H1 (cell line): ENCODE measurements around the gene SLC6A7. TPM values are rescaled to one million over a fixed set of nuclear protein-coding genes. Genes with fewer than 3 reads are reported as not detected.

Experiments
- CTCF ChIA-PET: fragments of 300-600 bp; sonication (Branson Sonifier 250); formaldehyde crosslinking; loops from one replicate; lab custom pipeline; 2021; ENCODE audit not compliant: partially characterized antibody; lab: Charles Lee
- POLR2A ChIA-PET: fragments of 300-600 bp; sonication (Branson Sonifier 250); formaldehyde crosslinking; loops from one replicate; lab custom pipeline; 2021; ENCODE audit warnings: inconsistent platforms; ENCODE audit not compliant: partially characterized antibody; lab: Charles Lee
- DNase-seq, 2 experiments: peaks; one replicate each; pipeline versions ENCODE4 v3.0.0 to v3.0.0-alpha.2; 2010 to 2022; ENCODE audit warnings: low spot score in 2 of 2, low read depth in 1 of 2, mixed read lengths in 1 of 2
- FAIRE-seq: peaks from 2 replicates; lab custom pipeline; 2011; peaks lifted over from hg19 to GRCh38; lab: Jason Lieb, UNC
- H2AFZ ChIP-seq: 2 replicates; pipeline ENCODE4 v1.8.1; 2012; ENCODE audit warnings: low read length, inconsistent platforms
- H2AK5ac ChIP-seq: 2 replicates; pipeline ENCODE4 v1.6.1; 2013; ENCODE audit warnings: low read depth, low read length
- H2BK120ac ChIP-seq: replicated peaks from 2 replicates; pipeline ENCODE3; 2013; ENCODE audit warnings: low read depth, low read length, inconsistent platforms
- H2BK12ac ChIP-seq: 2 replicates; pipeline ENCODE4 v1.6.1; 2013; ENCODE audit warnings: low read depth, low read length
- H2BK15ac ChIP-seq: 2 replicates; pipeline ENCODE4 v1.6.1; 2013; ENCODE audit warnings: low read length
- H2BK20ac ChIP-seq: 2 replicates; pipeline ENCODE4 v1.6.1; 2013; ENCODE audit warnings: low read length
- H2BK5ac ChIP-seq: 2 replicates; pipeline ENCODE4 v1.6.1; 2013; ENCODE audit warnings: low read depth, low read length
- H3K14ac ChIP-seq: 2 replicates; pipeline ENCODE4 v1.6.1; 2013; ENCODE audit warnings: inconsistent platforms; ENCODE audit not compliant: insufficient read length
- H3K18ac ChIP-seq: 2 replicates; pipeline ENCODE4 v1.6.1; 2013; ENCODE audit warnings: low read length; ENCODE audit errors: extremely low read depth
- H3K23ac ChIP-seq: 2 replicates; pipeline ENCODE4 v1.6.1; 2013; ENCODE audit warnings: inconsistent platforms; ENCODE audit not compliant: insufficient read length
- H3K23me2 ChIP-seq: 2 replicates; pipeline ENCODE4 v1.6.1; 2013; ENCODE audit warnings: low read depth, low read length
- H3K27ac ChIP-seq: 2 replicates; pipeline ENCODE4 v1.6.1; 2011; ENCODE audit warnings: low read depth, low read length, inconsistent platforms
- H3K27me3 ChIP-seq, 4 experiments: replicated peaks in 1 of 4; 1 replicate in 1 of 4; 2 replicates in 3 of 4; pipeline versions ENCODE4 v1.6.1 to v1.8.1; 2011 to 2013; ENCODE audit warnings: low read length in 3 of 4, mild to moderate bottlenecking in 3 of 4, inconsistent platforms in 2 of 4, mixed read lengths in 2 of 4, moderate library complexity in 1 of 4; ENCODE audit not compliant: control insufficient read depth in 3 of 4, insufficient read depth in 3 of 4; ENCODE audit errors: extremely low read depth in 1 of 4
- H3K36me3 ChIP-seq, 4 experiments: 2 replicates each; pipeline versions ENCODE4 v1.6.1 to v1.8.1; 2011 to 2013; ENCODE audit warnings: mild to moderate bottlenecking in 4 of 4, low read length in 3 of 4, moderate library complexity in 2 of 4, control low read depth in 1 of 4, inconsistent platforms in 1 of 4; ENCODE audit not compliant: insufficient read depth in 4 of 4, control insufficient read depth in 2 of 4
- H3K4ac ChIP-seq: replicated peaks from 2 replicates; pipeline ENCODE3; 2013; ENCODE audit warnings: low read length, low read depth, mixed read lengths, inconsistent platforms; ENCODE audit not compliant: insufficient read length
- H3K4me1 ChIP-seq, 4 experiments: replicated peaks in 1 of 4; 1 replicate in 1 of 4; 2 replicates in 3 of 4; pipeline versions ENCODE4 v1.6.1 to v1.8.1; 2011 to 2013; ENCODE audit warnings: low read length in 3 of 4, inconsistent platforms in 2 of 4, mixed read lengths in 1 of 4; ENCODE audit not compliant: insufficient read depth in 4 of 4, control insufficient read depth in 3 of 4
- H3K4me2 ChIP-seq, 2 experiments: 2 replicates each; pipeline versions ENCODE4 v1.6.1 to v1.8.1; 2011 to 2013; ENCODE audit warnings: low read depth in 2 of 2, low read length in 2 of 2, control low read depth in 1 of 2, inconsistent platforms in 1 of 2, mild to moderate bottlenecking in 1 of 2; ENCODE audit not compliant: insufficient read depth in 1 of 2
- H3K4me3 ChIP-seq, 4 experiments: fragments of 200-600, 300-600 bp in 1 of 4; sonication (generic), shearing (Covaris generic), sonication (Bioruptor Twin) in 1 of 4; 2 replicates each; pipeline versions ENCODE4 v1.5.1 to v1.8.1; 2011 to 2016; ENCODE audit warnings: low read length in 4 of 4, low read depth in 3 of 4, control low read depth in 2 of 4, inconsistent platforms in 2 of 4, mild to moderate bottlenecking in 2 of 4, mixed read lengths in 1 of 4, moderate library complexity in 1 of 4; ENCODE audit not compliant: insufficient read depth in 2 of 4; ENCODE audit errors: extremely low read depth in 1 of 4
- H3K56ac ChIP-seq: replicated peaks from 2 replicates; pipeline ENCODE3; 2013; ENCODE audit warnings: low read depth, mild to moderate bottlenecking, mixed read lengths, low read length, inconsistent platforms; ENCODE audit not compliant: insufficient read length
- H3K79me1 ChIP-seq: 2 replicates; pipeline ENCODE4 v1.6.1; 2013; ENCODE audit warnings: low read depth, low read length, control low read depth
- H3K79me2 ChIP-seq, 2 experiments: 2 replicates each; pipeline versions ENCODE4 v1.6.1 to v1.8.1; 2012 to 2013; ENCODE audit warnings: low read length in 2 of 2, mild to moderate bottlenecking in 2 of 2, inconsistent platforms in 1 of 2; ENCODE audit not compliant: insufficient read depth in 2 of 2, control insufficient read depth in 1 of 2
- H3K9ac ChIP-seq, 4 experiments: replicated peaks in 1 of 4; 1 replicate in 1 of 4; 2 replicates in 3 of 4; pipeline versions ENCODE4 v1.6.1 to v1.8.1; 2011 to 2013; ENCODE audit warnings: low read depth in 3 of 4, low read length in 3 of 4, control low read depth in 2 of 4, mild to moderate bottlenecking in 2 of 4, moderate library complexity in 2 of 4, inconsistent platforms in 1 of 4; ENCODE audit errors: extremely low read depth in 1 of 4
- H3K9me3 ChIP-seq, 2 experiments: 2 replicates each; pipeline versions ENCODE4 v1.6.1 to v1.8.1; 2012 to 2013; ENCODE audit warnings: mild to moderate bottlenecking in 2 of 2, moderate library complexity in 2 of 2, control low read depth in 1 of 2, inconsistent platforms in 1 of 2, low read depth in 1 of 2, low read length in 1 of 2, mixed read lengths in 1 of 2; ENCODE audit not compliant: insufficient read depth in 2 of 2
- H4K20me1 ChIP-seq, 2 experiments: replicated peaks in 1 of 2; 2 replicates each; pipeline versions ENCODE3 to v1.8.1; 2011 to 2013; ENCODE audit warnings: inconsistent platforms in 2 of 2, low read length in 2 of 2, mild to moderate bottlenecking in 1 of 2; ENCODE audit not compliant: insufficient read depth in 2 of 2, control insufficient read depth in 1 of 2
- H4K5ac ChIP-seq: 2 replicates; pipeline ENCODE4 v1.6.1; 2013; ENCODE audit warnings: low read length, low read depth, mixed read lengths, inconsistent platforms; ENCODE audit not compliant: insufficient read length
- H4K8ac ChIP-seq: 2 replicates; pipeline ENCODE4 v1.8.0; 2013; ENCODE audit warnings: mild to moderate bottlenecking, moderate library complexity, low read length, inconsistent platforms; ENCODE audit not compliant: insufficient read depth; ENCODE audit errors: extremely low read depth
- H4K91ac ChIP-seq: replicated peaks from 2 replicates; pipeline ENCODE3; 2013; ENCODE audit warnings: low read length, mixed read lengths, inconsistent platforms; ENCODE audit not compliant: insufficient read length
- CEBPB ChIP-seq: IDR thresholded peaks from 2 replicates; pipeline ENCODE4 v1.6.1; 2012; ENCODE audit warnings: low read depth, low read length
- CHD1 ChIP-seq: IDR thresholded peaks from 2 replicates; pipeline ENCODE4 v1.6.1; 2012; ENCODE audit warnings: low read depth, low read length, improper control_type of control experiment
- CTBP2 ChIP-seq: IDR thresholded peaks from 2 replicates; pipeline ENCODE4 v1.7.0; 2011; ENCODE audit warnings: borderline replicate concordance, mild to moderate bottlenecking, moderate library complexity, mixed read lengths, low read length; ENCODE audit not compliant: insufficient read depth, insufficient read length
- CTCF ChIP-seq, 3 experiments: IDR thresholded peaks; 1 replicate in 2 of 3; 2 replicates in 1 of 3; pipeline versions ENCODE4 v1.5.1 to v1.6.1; 2011; ENCODE audit warnings: low read length in 3 of 3, mild to moderate bottlenecking in 3 of 3, inconsistent platforms in 2 of 3, low read depth in 1 of 3, moderate library complexity in 1 of 3; ENCODE audit not compliant: insufficient read depth in 1 of 3; ENCODE audit errors: control extremely low read depth in 1 of 3
- EGR1 ChIP-seq: IDR thresholded peaks from 2 replicates; pipeline ENCODE4 v1.6.1; 2011; ENCODE audit warnings: low read depth, low read length, borderline replicate concordance
- GABPA ChIP-seq: IDR thresholded peaks from 2 replicates; pipeline ENCODE4 v1.6.1; 2011; ENCODE audit warnings: mild to moderate bottlenecking, low read length, moderate library complexity, borderline replicate concordance; ENCODE audit not compliant: insufficient read depth
- HDAC6 ChIP-seq: IDR thresholded peaks from one replicate; pipeline ENCODE4 v1.7.1; 2012; ENCODE audit warnings: low read depth, mild to moderate bottlenecking, inconsistent platforms, low read length, moderate library complexity
- KDM5A ChIP-seq: fragments of 200-600 bp; IDR thresholded peaks from 2 replicates; pipeline ENCODE4 v1.7.1; 2012; ENCODE audit warnings: mild to moderate bottlenecking, low read length, inconsistent platforms, mixed read lengths
- MAX ChIP-seq: IDR thresholded peaks from 2 replicates; pipeline ENCODE4 v1.6.1; 2012; ENCODE audit warnings: inconsistent platforms
- PHF8 ChIP-seq: fragments of 200-600 bp; sonication (generic); conservative IDR thresholded peaks from 2 replicates; pipeline ENCODE4 v1.7.1; 2012; ENCODE audit warnings: low read depth, mild to moderate bottlenecking, inconsistent platforms, low read length, moderate library complexity
- ZNF274 ChIP-seq: IDR thresholded peaks from 2 replicates; pipeline ENCODE4 v1.7.0; 2012; ENCODE audit warnings: low read length, borderline replicate concordance; ENCODE audit errors: extremely low read depth
- WGBS, 2 experiments: shearing (Covaris generic) in 1 of 2; methylation state at CpG; one replicate each; pipeline versions ENCODE4 v1.1.6 to v1.1.7; 2013 to 2015; ENCODE audit warnings: low lambda C conversion rate in 2 of 2, mixed read lengths in 2 of 2, inconsistent platforms in 1 of 2, low coverage in 1 of 2, missing lambda C conversion rate in 1 of 2; ENCODE audit not compliant: insufficient replicate concordance in 2 of 2, insufficient coverage in 1 of 2, insufficient read length in 1 of 2; ENCODE audit errors: extremely low coverage in 1 of 2, missing lambda C conversion rate in 1 of 2; 5-methylcytosine and 5-hydroxymethylcytosine counted together
- polyA plus RNA-seq, 7 experiments: library from polyadenylated mRNA; depleted of rRNA in 3 of 7; stranded (reverse) in 5 of 7; unstranded in 2 of 7; fragments of >200 nt in 5 of 7; fragments of 200-250 nt in 2 of 7; gene quantifications; 1 replicate in 5 of 7; 2 replicates in 1 of 7; 4 replicates in 1 of 7; pipeline versions ENCODE4 v1.2.1 to v1.2.3, GENCODE V29; 2011 to 2013; ENCODE audit warnings: missing spikeins in 2 of 7, mixed read lengths in 2 of 7
- total RNA-seq: library from RNA; stranded (reverse); fragmentation: NEBNext Ultra II Directional; extraction: Animal tissue kit (Norgen Biotek cat#: 25700); gene quantifications from 2 replicates; pipeline ENCODE4 v1.2.1, GENCODE V29; 2021

The SLC6A7 gene
- total and polyA plus RNA-seq, 2 of the 8 experiments (the other 6 are each of a cell fraction or from before 2014, with no cell fraction given), result 0.07 to 0.12 TPM

GRCh38 chr5:150251504-150251903 lies 61.6 kb downstream of the SLC6A7 start:
- Histone ChIP-seq H3K4me1 (peaks cover 0 to 3% (median under 1%) of the 10 kb centered on the region in 4 experiments; a peak in 2 of 7 replicates), H2BK12ac (no peak overlapping the region), H2BK5ac (no peak overlapping the region), H3K4me3 (no peak overlapping the region), H4K91ac (no peak overlapping the region), H3K23me2 (no peaks in the 10 kb centered on the region), H2AFZ (no peak overlapping the region), H3K14ac (no peak overlapping the region), H3K56ac (no peak overlapping the region), H4K8ac (no peak overlapping the region), H3K79me2 (no peaks in the 10 kb centered on the region), H2BK120ac (no peak overlapping the region), H3K27me3 (no peaks in the 10 kb centered on the region; a peak in 2 of 7 replicates), H4K5ac (no peak overlapping the region), H3K9ac (no peak overlapping the region), H3K27ac (no peak overlapping the region), H4K20me1 (no peaks in the 10 kb centered on the region), H3K36me3 (no peaks in the 10 kb centered on the region), H2AK5ac (no peak overlapping the region), H3K23ac (no peak overlapping the region), H3K4me2 (no peak overlapping the region), H3K79me1 (no peaks in the 10 kb centered on the region), H3K18ac (no peak overlapping the region), H3K9me3 (no peaks in the 10 kb centered on the region), H2BK20ac (no peak overlapping the region), H2BK15ac (no peak overlapping the region), H3K4ac (no peak overlapping the region)
- ChIA-PET POLR2A (no interaction called here), CTCF (interaction anchor here (0.7 to 5.8 kb wide), 14 partner anchors 11 to 282 kb away, joined by 3 to 20 read pairs (median 4); no protein-coding TSS in a partner anchor)
- 95% methylated on average over 7 of the region's 7 CpGs; no CpG with 5 or more reads in 1 of the 2 experiments for WGBS, 2 experiments
- DNase-seq (no peak), FAIRE-seq (no peak)
- no peak for TF ChIP-seq ZNF274
- TF ChIP-seq MAX, result no peak
- no peak for TF ChIP-seq EGR1
- TF ChIP-seq KDM5A, result no peak
- TF ChIP-seq CEBPB, result no peak
- no peak for TF ChIP-seq CHD1
- no peak for TF ChIP-seq CTBP2
- TF ChIP-seq HDAC6, result no peak
- no peak for TF ChIP-seq CTCF (IDR thresholded peaks at IDR 0.05; ENCODE audit: control extremely low read depth in 1 of 3, insufficient read depth in 1 of 3, low read depth in 1 of 3, low read length in 3 of 3)
- TF ChIP-seq GABPA, result no peak
- TF ChIP-seq PHF8, result no peak
